HepG2 (cell line): ENCODE results near the gene HECTD1. TPM values are rescaled to one million over a fixed set of nuclear protein-coding genes. Genes with fewer than 3 reads are reported as not detected.

Experiments used
- EEA1 ChIP-seq: sonication (generic); formaldehyde crosslinking; IDR thresholded peaks from 2 replicates; pipeline ENCODE4 v1.5.1; 2020; ENCODE audit warnings: mild to moderate bottlenecking, missing genetic modification reagents, borderline replicate concordance
- GATAD2A ChIP-seq: IDR thresholded peaks from 2 replicates; pipeline ENCODE4 v1.6.1; 2016
- GTF3A ChIP-seq: sonication (generic); formaldehyde crosslinking; conservative IDR thresholded peaks from 2 replicates; pipeline ENCODE4 v1.4.0; 2020; ENCODE audit warnings: mild to moderate bottlenecking, missing genetic modification reagents
- GZF1 ChIP-seq: sonication (generic); formaldehyde crosslinking; IDR thresholded peaks from 2 replicates; pipeline ENCODE4 v1.5.1; 2020; ENCODE audit warnings: mild to moderate bottlenecking, missing genetic modification reagents
- HDAC6 ChIP-seq: fragments of 200-600 bp; sonication (generic); IDR thresholded peaks from 2 replicates; pipeline ENCODE4 v1.7.0; 2017; ENCODE audit warnings: mild to moderate bottlenecking, antibody characterized with exemption, low read length, low read depth
- JUNB ChIP-seq: sonication (generic); formaldehyde crosslinking; IDR thresholded peaks from 2 replicates; pipeline ENCODE4 v1.8.0; 2022; ENCODE audit warnings: missing genetic modification reagents, mild to moderate bottlenecking, borderline replicate concordance
- PAX8 ChIP-seq: sonication (generic); formaldehyde crosslinking; IDR thresholded peaks from 2 replicates; pipeline ENCODE4 v1.8.0; 2022; ENCODE audit warnings: mild to moderate bottlenecking, missing genetic modification reagents, borderline replicate concordance
- PCBP1 ChIP-seq: fragments of 200-400 bp; formaldehyde crosslinking; IDR thresholded peaks from 2 replicates; pipeline ENCODE4 v1.6.1; 2017; ENCODE audit warnings: mild to moderate bottlenecking, low read depth, low read length, borderline replicate concordance
- RBFOX2 ChIP-seq: fragments of 200-400 bp; formaldehyde crosslinking; IDR thresholded peaks from 2 replicates; pipeline ENCODE4 v1.6.1; 2017; ENCODE audit warnings: low read depth, mild to moderate bottlenecking, low read length
- SKI ChIP-seq: fragments of 450-650 bp; IDR thresholded peaks from one replicate; pipeline ENCODE4 v1.6.1; 2018; ENCODE audit warnings: mild to moderate bottlenecking; ENCODE audit not compliant: partially characterized antibody
- SRSF1 ChIP-seq: fragments of 200-400 bp; formaldehyde crosslinking; optimal IDR thresholded peaks from 2 replicates; pipeline ENCODE3; 2017; ENCODE audit warnings: mild to moderate bottlenecking, low read depth, low read length, moderate library complexity
- STAT5B ChIP-seq: sonication (generic); formaldehyde crosslinking; IDR thresholded peaks from 2 replicates; pipeline ENCODE4 v1.4.0; 2020; ENCODE audit warnings: missing genetic modification reagents
- THAP11 ChIP-seq: IDR thresholded peaks from 2 replicates; pipeline ENCODE4 v1.6.1; 2016; ENCODE audit warnings: missing biosample characterization, missing genetic modification reagents
- YEATS2 ChIP-seq: sonication (generic); formaldehyde crosslinking; IDR thresholded peaks from 2 replicates; pipeline ENCODE4 v1.4.0; 2020; ENCODE audit warnings: missing genetic modification reagents, borderline replicate concordance
- ZNF350 ChIP-seq: sonication (generic); formaldehyde crosslinking; IDR thresholded peaks from 2 replicates; pipeline ENCODE4 v1.4.0; 2020; ENCODE audit warnings: mild to moderate bottlenecking, low read depth, missing genetic modification reagents, borderline replicate concordance
- ZNF441 ChIP-seq: sonication (generic); formaldehyde crosslinking; IDR thresholded peaks from 2 replicates; pipeline ENCODE4 v1.7.0; 2021; ENCODE audit warnings: missing genetic modification reagents, borderline replicate concordance
- ZNF530 ChIP-seq: sonication (generic); formaldehyde crosslinking; IDR thresholded peaks from 2 replicates; pipeline ENCODE4 v1.5.0; 2020; ENCODE audit warnings: low read depth, mild to moderate bottlenecking, missing genetic modification reagents
- ZNF550 ChIP-seq: sonication (generic); formaldehyde crosslinking; IDR thresholded peaks from 2 replicates; pipeline ENCODE4 v1.4.0; 2020; ENCODE audit warnings: mild to moderate bottlenecking, missing genetic modification reagents, borderline replicate concordance
- ZSCAN12 ChIP-seq: sonication (generic); formaldehyde crosslinking; IDR thresholded peaks from 2 replicates; pipeline ENCODE4 v1.9.0; 2021; ENCODE audit warnings: mild to moderate bottlenecking, missing genetic modification reagents
- polyA plus RNA-seq, 8 experiments: library from polyadenylated mRNA; depleted of rRNA in 3 of 8; stranded (reverse) in 7 of 8; unstranded in 1 of 8; fragments of >200 nt; fragmentation: Illumina TruSeq in 4 of 8; extraction: Trizol in 4 of 8; gene quantifications; 2 replicates each; pipeline versions ENCODE4 v1.2.1 to v1.2.3, GENCODE V29; 2011 to 2016; ENCODE audit warnings: low read depth in 4 of 8, missing spikeins in 1 of 8, mixed read lengths in 1 of 8; ENCODE audit not compliant: insufficient read depth in 1 of 8
- total RNA-seq, 5 experiments: library from RNA; depleted of rRNA; stranded (reverse); fragments of >200 nt; fragmentation: Illumina TruSeq; extraction: Trizol; gene quantifications; 2 replicates each; pipeline ENCODE4 v1.2.3, GENCODE V29; 2016; ENCODE audit warnings: low read depth in 1 of 5
- TF ChIP-seq, protein P1 (sequence below): sonication (generic); formaldehyde crosslinking; IDR thresholded peaks from 2 replicates; pipeline ENCODE4 v1.8.1; 2023; ENCODE audit warnings: mild to moderate bottlenecking, missing genetic modification reagents
- TF ChIP-seq, protein P2 (sequence below): sonication (generic); formaldehyde crosslinking; IDR thresholded peaks from 2 replicates; pipeline ENCODE4 v1.8.1; 2023; ENCODE audit warnings: missing genetic modification reagents, inconsistent platforms, borderline replicate concordance
- TF ChIP-seq, protein P3 (sequence below): sonication (generic); formaldehyde crosslinking; IDR thresholded peaks from 2 replicates; pipeline ENCODE4 v1.4.0; 2020; ENCODE audit warnings: mild to moderate bottlenecking, missing genetic modification reagents
- TF ChIP-seq, protein P4 (sequence below): sonication (generic); formaldehyde crosslinking; conservative IDR thresholded peaks from 2 replicates; pipeline ENCODE4 v1.8.0; 2022; ENCODE audit warnings: low read depth, missing genetic modification reagents

HECTD1 gene
- total and polyA plus RNA-seq, 2 of the 13 experiments (the other 11 are each of a cell fraction or from before 2014, with no cell fraction given), result 312 to 560 TPM

DNA sequence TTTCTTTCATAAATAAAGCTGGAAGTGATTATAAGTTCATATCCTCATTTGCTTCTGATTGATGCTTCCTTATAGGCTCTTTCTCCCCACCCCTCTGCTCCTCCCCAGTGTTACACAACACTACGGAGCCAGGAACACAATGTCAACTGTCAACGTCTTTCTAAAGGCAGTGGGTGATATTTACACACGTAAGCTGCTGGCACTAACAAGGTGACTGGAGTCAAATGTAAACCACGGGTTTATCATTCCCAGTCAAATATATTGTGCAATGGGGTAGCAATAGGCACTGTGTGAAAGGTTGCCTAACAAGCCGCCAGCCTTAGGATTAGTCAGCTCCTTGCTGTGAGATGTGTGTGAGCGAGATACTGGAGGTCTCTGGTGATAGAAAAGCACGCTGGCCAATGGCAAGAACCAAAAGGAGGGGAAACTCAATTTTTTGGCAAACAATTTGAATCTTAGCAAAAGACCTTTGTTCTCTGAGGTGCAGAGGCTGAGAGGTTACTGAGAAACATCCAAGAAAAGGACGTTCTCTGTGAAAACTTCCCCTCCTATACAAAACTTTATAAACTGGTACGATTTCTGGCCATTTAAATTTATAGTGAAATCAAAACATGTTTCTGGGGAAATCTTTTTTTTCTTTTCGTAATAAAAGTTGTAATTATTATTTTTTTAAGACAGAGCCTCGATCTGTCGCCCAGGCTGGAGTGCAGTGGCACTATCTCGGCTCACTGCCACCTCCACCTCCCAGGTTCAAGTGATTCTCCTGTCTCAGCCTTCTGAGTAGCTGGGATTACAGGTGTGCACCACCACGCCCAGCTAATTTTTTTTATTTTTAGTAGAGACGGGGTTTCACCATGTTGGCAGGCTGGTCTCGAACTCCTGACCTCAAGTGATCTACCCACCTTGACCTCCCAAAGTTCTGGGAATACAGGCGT, 22.3 kb upstream of the HECTD1 start (continued):
- TF ChIP-seq, protein P1, sequence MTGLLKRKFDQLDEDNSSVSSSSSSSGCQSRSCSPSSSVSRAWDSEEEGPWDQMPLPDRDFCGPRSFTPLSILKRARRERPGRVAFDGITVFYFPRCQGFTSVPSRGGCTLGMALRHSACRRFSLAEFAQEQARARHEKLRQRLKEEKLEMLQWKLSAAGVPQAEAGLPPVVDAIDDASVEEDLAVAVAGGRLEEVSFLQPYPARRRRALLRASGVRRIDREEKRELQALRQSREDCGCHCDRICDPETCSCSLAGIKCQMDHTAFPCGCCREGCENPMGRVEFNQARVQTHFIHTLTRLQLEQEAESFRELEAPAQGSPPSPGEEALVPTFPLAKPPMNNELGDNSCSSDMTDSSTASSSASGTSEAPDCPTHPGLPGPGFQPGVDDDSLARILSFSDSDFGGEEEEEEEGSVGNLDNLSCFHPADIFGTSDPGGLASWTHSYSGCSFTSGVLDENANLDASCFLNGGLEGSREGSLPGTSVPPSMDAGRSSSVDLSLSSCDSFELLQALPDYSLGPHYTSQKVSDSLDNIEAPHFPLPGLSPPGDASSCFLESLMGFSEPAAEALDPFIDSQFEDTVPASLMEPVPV (CRISPR knock-in tag), result peak; percentile 100
- TF ChIP-seq ZNF550 (CRISPR knock-in tag) (peak; percentile 90; the same call in 1 of the 2 replicates), JUNB (CRISPR knock-in tag) (peak; percentile 99), ZSCAN12 (CRISPR knock-in tag) (peak; percentile 29; the same call in 1 of the 2 replicates), HDAC6 (no peak; the same call in 1 of the 2 replicates), ZNF441 (peak; percentile 98), ZNF350 (peak; percentile 100), GZF1 (CRISPR knock-in tag) (peak; percentile 94), THAP11 (CRISPR knock-in tag) (peak; percentile 94), SRSF1 (no peak), YEATS2 (CRISPR knock-in tag) (peak; percentile 97), SKI (peak; percentile 100), RBFOX2 (peak; percentile 55; the same call in 1 of the 2 replicates), STAT5B (peak; percentile 98), GATAD2A (CRISPR knock-in tag) (peak; percentile 100), ZNF530 (CRISPR knock-in tag) (no peak), PCBP1 (no peak), EEA1 (CRISPR knock-in tag) (no peak), PAX8 (CRISPR knock-in tag) (peak; percentile 86), GTF3A (CRISPR knock-in tag) (peak; percentile 98; the same call in 1 of the 2 replicates)
- TF ChIP-seq, protein P2, sequence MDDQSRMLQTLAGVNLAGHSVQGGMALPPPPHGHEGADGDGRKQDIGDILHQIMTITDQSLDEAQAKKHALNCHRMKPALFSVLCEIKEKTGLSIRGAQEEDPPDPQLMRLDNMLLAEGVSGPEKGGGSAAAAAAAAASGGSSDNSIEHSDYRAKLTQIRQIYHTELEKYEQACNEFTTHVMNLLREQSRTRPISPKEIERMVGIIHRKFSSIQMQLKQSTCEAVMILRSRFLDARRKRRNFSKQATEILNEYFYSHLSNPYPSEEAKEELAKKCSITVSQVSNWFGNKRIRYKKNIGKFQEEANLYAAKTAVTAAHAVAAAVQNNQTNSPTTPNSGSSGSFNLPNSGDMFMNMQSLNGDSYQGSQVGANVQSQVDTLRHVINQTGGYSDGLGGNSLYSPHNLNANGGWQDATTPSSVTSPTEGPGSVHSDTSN (CRISPR knock-in tag), result no peak
- TF ChIP-seq, protein P3, sequence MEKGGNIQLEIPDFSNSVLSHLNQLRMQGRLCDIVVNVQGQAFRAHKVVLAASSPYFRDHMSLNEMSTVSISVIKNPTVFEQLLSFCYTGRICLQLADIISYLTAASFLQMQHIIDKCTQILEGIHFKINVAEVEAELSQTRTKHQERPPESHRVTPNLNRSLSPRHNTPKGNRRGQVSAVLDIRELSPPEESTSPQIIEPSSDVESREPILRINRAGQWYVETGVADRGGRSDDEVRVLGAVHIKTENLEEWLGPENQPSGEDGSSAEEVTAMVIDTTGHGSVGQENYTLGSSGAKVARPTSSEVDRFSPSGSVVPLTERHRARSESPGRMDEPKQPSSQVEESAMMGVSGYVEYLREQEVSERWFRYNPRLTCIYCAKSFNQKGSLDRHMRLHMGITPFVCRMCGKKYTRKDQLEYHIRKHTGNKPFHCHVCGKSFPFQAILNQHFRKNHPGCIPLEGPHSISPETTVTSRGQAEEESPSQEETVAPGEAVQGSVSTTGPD (CRISPR knock-in tag), result peak; percentile 100
- TF ChIP-seq, protein P4, sequence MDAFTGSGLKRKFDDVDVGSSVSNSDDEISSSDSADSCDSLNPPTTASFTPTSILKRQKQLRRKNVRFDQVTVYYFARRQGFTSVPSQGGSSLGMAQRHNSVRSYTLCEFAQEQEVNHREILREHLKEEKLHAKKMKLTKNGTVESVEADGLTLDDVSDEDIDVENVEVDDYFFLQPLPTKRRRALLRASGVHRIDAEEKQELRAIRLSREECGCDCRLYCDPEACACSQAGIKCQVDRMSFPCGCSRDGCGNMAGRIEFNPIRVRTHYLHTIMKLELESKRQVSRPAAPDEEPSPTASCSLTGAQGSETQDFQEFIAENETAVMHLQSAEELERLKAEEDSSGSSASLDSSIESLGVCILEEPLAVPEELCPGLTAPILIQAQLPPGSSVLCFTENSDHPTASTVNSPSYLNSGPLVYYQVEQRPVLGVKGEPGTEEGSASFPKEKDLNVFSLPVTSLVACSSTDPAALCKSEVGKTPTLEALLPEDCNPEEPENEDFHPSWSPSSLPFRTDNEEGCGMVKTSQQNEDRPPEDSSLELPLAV (CRISPR knock-in tag), result peak; percentile 95; the same call in 1 of the 2 replicates
